CD14-positive monocyte (primary cell): ENCODE data around the gene CACNA1H. TPM values are rescaled to one million over a fixed set of nuclear protein-coding genes. Genes with fewer than 3 reads are reported as not detected.
"Not testable (repeated sequence)": the region's sequence is repeated elsewhere in the genome, so short reads cannot be mapped to it uniquely, and the experiment has no call there.

ENCODE experiments used
- DNase-seq, 3 donors: peaks; one replicate each; pipeline ENCODE4 v3.0.0-alpha.2; 2011 to 2022
- H2AFZ ChIP-seq: 2 replicates; pipeline ENCODE4 v1.6.0; 2012; ENCODE audit warnings: mild to moderate bottlenecking, low read depth, low read length, inconsistent platforms; ENCODE audit not compliant: insufficient read depth, poor library complexity, severe bottlenecking
- H3K27ac ChIP-seq, 2 donors: 1 replicate in 1 of 2; 2 replicates in 1 of 2; pipeline ENCODE4 v1.5.1; 2012 to 2013; ENCODE audit warnings: low read length in 2 of 2, control low read depth in 1 of 2, inconsistent platforms in 1 of 2, low read depth in 1 of 2, mild to moderate bottlenecking in 1 of 2
- H3K27me3 ChIP-seq, 2 donors: one replicate each; pipeline versions ENCODE4 v1.6.0 to v1.6.1; 2011 to 2013; ENCODE audit warnings: low read length in 2 of 2; ENCODE audit not compliant: control insufficient read depth in 2 of 2, insufficient read depth in 2 of 2
- H3K36me3 ChIP-seq, 2 donors: replicated peaks in 1 of 2; 1 replicate in 1 of 2; 2 replicates in 1 of 2; pipeline versions ENCODE4 v1.5.1 to v1.6.1; 2012 to 2013; ENCODE audit warnings: low read length in 2 of 2, control low read depth in 1 of 2, inconsistent platforms in 1 of 2, mild to moderate bottlenecking in 1 of 2; ENCODE audit not compliant: insufficient read depth in 2 of 2, control insufficient read depth in 1 of 2
- H3K4me1 ChIP-seq, 2 donors: 1 replicate in 1 of 2; 2 replicates in 1 of 2; pipeline versions ENCODE4 v1.5.1 to v1.6.1; 2012 to 2013; ENCODE audit warnings: low read length in 2 of 2, control low read depth in 1 of 2, inconsistent platforms in 1 of 2, mild to moderate bottlenecking in 1 of 2, moderate library complexity in 1 of 2; ENCODE audit not compliant: insufficient read depth in 2 of 2, control insufficient read depth in 1 of 2
- H3K4me2 ChIP-seq: replicated peaks from 2 replicates; pipeline ENCODE3; 2012; ENCODE audit warnings: low read length, moderate library complexity, mild to moderate bottlenecking; ENCODE audit not compliant: poor library complexity, severe bottlenecking; ENCODE audit errors: extremely low read depth
- H3K4me3 ChIP-seq, 3 experiments: fragments of 200-600 bp in 1 of 3; sonication (generic) in 1 of 3; replicated peaks in 1 of 3; 1 replicate in 2 of 3; 2 replicates in 1 of 3; pipeline ENCODE4 v1.5.1; 2011 to 2013; ENCODE audit warnings: low read length in 3 of 3, mild to moderate bottlenecking in 3 of 3, control low read depth in 2 of 3, low read depth in 2 of 3, inconsistent platforms in 1 of 3, moderate library complexity in 1 of 3
- H3K79me2 ChIP-seq: 2 replicates; pipeline ENCODE4 v1.6.0; 2012; ENCODE audit warnings: mild to moderate bottlenecking, control low read depth, inconsistent platforms, low read length, moderate library complexity; ENCODE audit not compliant: insufficient read depth
- H3K9ac ChIP-seq: 2 replicates; pipeline ENCODE4 v1.6.0; 2017; ENCODE audit warnings: low read length, mild to moderate bottlenecking; ENCODE audit not compliant: insufficient read depth, poor library complexity, severe bottlenecking
- H3K9me3 ChIP-seq, 2 donors: replicated peaks in 1 of 2; 1 replicate in 1 of 2; 2 replicates in 1 of 2; pipeline versions ENCODE4 v1.5.1 to v1.6.1; 2012 to 2013; ENCODE audit warnings: low read length in 2 of 2, control low read depth in 1 of 2; ENCODE audit not compliant: control insufficient read depth in 1 of 2, insufficient read depth in 1 of 2
- H4K20me1 ChIP-seq: 2 replicates; pipeline ENCODE4 v1.6.0; 2012; ENCODE audit warnings: mild to moderate bottlenecking, low read length, control low read depth, moderate library complexity; ENCODE audit not compliant: insufficient read depth
- H3K27ac Mint-ChIP-seq, 7 donors: one replicate each; pipeline ENCODE4 v1.8.0; 2020; ENCODE audit warnings: mild to moderate bottlenecking in 7 of 7, mixed read lengths in 7 of 7, moderate library complexity in 6 of 7, inconsistent platforms in 2 of 7
- H3K27me3 Mint-ChIP-seq, 3 donors: one replicate each; pipeline ENCODE4 v1.8.0; 2021 to 2022; ENCODE audit warnings: low read depth in 3 of 3, mild to moderate bottlenecking in 3 of 3, mixed read lengths in 3 of 3, moderate library complexity in 3 of 3, inconsistent platforms in 1 of 3
- H3K36me3 Mint-ChIP-seq, 2 donors: one replicate each; pipeline ENCODE4 v1.8.0; 2020; ENCODE audit warnings: mixed read lengths in 2 of 2, inconsistent platforms in 1 of 2, mild to moderate bottlenecking in 1 of 2
- H3K4me1 Mint-ChIP-seq: one replicate; pipeline ENCODE4 v1.8.0; 2020; ENCODE audit warnings: mild to moderate bottlenecking, mixed read lengths
- H3K4me3 Mint-ChIP-seq, 2 donors: one replicate each; pipeline ENCODE4 v1.8.0; 2020; ENCODE audit warnings: mild to moderate bottlenecking in 2 of 2, mixed read lengths in 2 of 2, moderate library complexity in 1 of 2
- H3K9me3 Mint-ChIP-seq, 7 donors: one replicate each; pipeline ENCODE4 v1.8.0; 2020 to 2022; ENCODE audit warnings: mixed read lengths in 7 of 7, mild to moderate bottlenecking in 6 of 7, moderate library complexity in 6 of 7, inconsistent platforms in 2 of 7
- WGBS: methylation state at CpG from one replicate; pipeline ENCODE4 v1.1.5; 2013; ENCODE audit warnings: missing lambda C conversion rate; ENCODE audit not compliant: insufficient coverage; 5-methylcytosine and 5-hydroxymethylcytosine counted together
- intact Hi-C, 2 donors: fragments of 100-400 bp; cut with micrococcal nuclease; formaldehyde crosslinking; loops; one replicate each; pipeline versions ENCODE4 v1.15.0 to v1.15.1; 2023
- polyA plus RNA-seq, 3 donors: library from polyadenylated mRNA; depleted of rRNA in 1 of 3; unstranded in 2 of 3; stranded (reverse) in 1 of 3; fragments of 300-500 nt in 2 of 3; fragments of >200 nt in 1 of 3; fragmentation: Illumina TruSeq in 2 of 3; gene quantifications; 1 replicate in 2 of 3; 2 replicates in 1 of 3; pipeline ENCODE4 v1.2.3, GENCODE V29; 2012 to 2021

CACNA1H gene
- polyA plus RNA-seq, 3 donors: not detected

GRCh38 chr16:1226692-1227091, 73.8 kb downstream of the CACNA1H start:
- H3K27me3 ChIP-seq, H2AFZ ChIP-seq, H3K79me2 ChIP-seq, H4K20me1 ChIP-seq, DNase-seq, H3K9ac ChIP-seq, intact Hi-C loops, H3K4me2 ChIP-seq, H3K36me3 Mint-ChIP-seq, H3K27ac ChIP-seq, H3K9me3 Mint-ChIP-seq, H3K27ac Mint-ChIP-seq, H3K4me1 Mint-ChIP-seq, H3K9me3 ChIP-seq, H3K27me3 Mint-ChIP-seq, H3K4me3 Mint-ChIP-seq, H3K4me1 ChIP-seq, H3K4me3 ChIP-seq, H3K36me3 ChIP-seq: not testable (repeated sequence)
- 74% methylated on average over 11 of the region's 14 CpGs for WGBS

GRCh38 chr16:1228227-1228626, 75.3 kb downstream of the CACNA1H start:
- H3K27me3 Mint-ChIP-seq, H3K9ac ChIP-seq, H3K4me3 Mint-ChIP-seq, H3K27ac Mint-ChIP-seq, H3K4me1 Mint-ChIP-seq, H3K4me3 ChIP-seq, H3K79me2 ChIP-seq, H3K27me3 ChIP-seq, H3K36me3 Mint-ChIP-seq, DNase-seq, H3K4me2 ChIP-seq, H4K20me1 ChIP-seq, H3K9me3 ChIP-seq, H3K36me3 ChIP-seq, intact Hi-C loops, H2AFZ ChIP-seq, H3K9me3 Mint-ChIP-seq, H3K27ac ChIP-seq, H3K4me1 ChIP-seq: not testable (repeated sequence)
- WGBS: 78% methylated on average over 3 of the region's 7 CpGs

GRCh38 chr16:1229476-1229875, 76.6 kb downstream of the CACNA1H start:
- intact Hi-C loops, H3K9me3 Mint-ChIP-seq: not testable (repeated sequence)
- no CpG with 5 or more reads among the region's 13 CpGs for WGBS

GRCh38 chr16:1230084-1230470, 77.2 kb downstream of the CACNA1H start, which contains the start of gene TPSB2:
Gene TPSB2 (minus strand): TSS chr16:1230184. CDS start chr16:1229951, 233 bp downstream.
- H3K27ac Mint-ChIP-seq, intact Hi-C loops, H3K9me3 Mint-ChIP-seq, H4K20me1 ChIP-seq, DNase-seq, H3K4me1 Mint-ChIP-seq, H3K9me3 ChIP-seq, H3K9ac ChIP-seq, H2AFZ ChIP-seq, H3K4me3 Mint-ChIP-seq, H3K27me3 ChIP-seq, H3K36me3 Mint-ChIP-seq, H3K27me3 Mint-ChIP-seq, H3K4me1 ChIP-seq, H3K79me2 ChIP-seq, H3K4me2 ChIP-seq, H3K27ac ChIP-seq, H3K4me3 ChIP-seq, H3K36me3 ChIP-seq: not testable (repeated sequence)
- WGBS: no CpG with 5 or more reads among the region's 11 CpGs

More at GRCh38 chr16:1229476-1229875, 76.6 kb downstream of the CACNA1H start:
- not testable (repeated sequence) for DNase-seq, H3K79me2 ChIP-seq, H3K9me3 ChIP-seq, H3K4me3 Mint-ChIP-seq, H4K20me1 ChIP-seq, H3K36me3 ChIP-seq, H3K27me3 Mint-ChIP-seq, H3K4me1 ChIP-seq, H3K4me3 ChIP-seq, H3K27ac Mint-ChIP-seq, H3K27ac ChIP-seq, H3K36me3 Mint-ChIP-seq, H2AFZ ChIP-seq, H3K9ac ChIP-seq, H3K4me1 Mint-ChIP-seq, H3K27me3 ChIP-seq, H3K4me2 ChIP-seq
